GM12878 (cell line): ENCODE measurements around the gene NDRG2. TPM values are rescaled to one million over a fixed set of nuclear protein-coding genes. Genes with fewer than 3 reads are reported as not detected.
A peak's percentile ranks its signal among the peaks of the same experiment; 100 is the strongest.

Experiments used
- ATAC-seq: fragments of 200-7000 bp; cut with Tn5 transposase; 3 replicates; pipeline ENCODE4 v1.9.1; 2020; ENCODE audit warnings: mild to moderate bottlenecking, moderate library complexity
- BruUV-seq: library from RNA; stranded (reverse); fragments of 400-500 nt; replicated peaks from 2 replicates; lab custom pipeline; 2021; lab: Mats Ljungman, UMichigan
- CTCF ChIA-PET: fragments of 300-600 bp; sonication (Branson Sonifier 250); formaldehyde crosslinking; extraction: SDS; loops from one replicate; lab custom pipeline; 2021; ENCODE audit warnings: inconsistent platforms; lab: Yijun Ruan, JAX
- POLR2A ChIA-PET: fragments of 350-600 bp; formaldehyde crosslinking; extraction: SDS; loops from one replicate; lab custom pipeline; 2021; ENCODE audit warnings: inconsistent platforms; lab: Charles Lee
- RAD21 ChIA-PET: fragments of 300-600 bp; sonication (Branson Sonifier 250); formaldehyde crosslinking; loops from one replicate; lab custom pipeline; 2023; ENCODE audit warnings: antibody characterized with exemption; ENCODE audit not compliant: unreplicated experiment; lab: Charles Lee
- SMC1A ChIA-PET: fragments of 300-600 bp; sonication (Branson Sonifier 250); formaldehyde crosslinking; loops from one replicate; lab custom pipeline; 2023; ENCODE audit not compliant: unreplicated experiment, uncharacterized antibody; lab: Charles Lee
- DNase-seq: peaks from one replicate; pipeline ENCODE4 v3.0.0-alpha.2; 2011; ENCODE audit warnings: low read depth, low spot score
- FAIRE-seq: peaks from 3 replicates; lab custom pipeline; 2011; peaks lifted over from hg19 to GRCh38; lab: Jason Lieb, UNC
- H2AFZ ChIP-seq: 2 replicates; pipeline ENCODE4 v1.6.0; 2011; ENCODE audit warnings: low read depth, low read length, control low read depth; ENCODE audit not compliant: control insufficient read depth
- H3K27ac ChIP-seq: 2 replicates; pipeline ENCODE4 v1.5.1; 2011; ENCODE audit warnings: control low read depth; ENCODE audit not compliant: control insufficient read depth, insufficient read depth
- H3K27me3 ChIP-seq, 2 experiments: replicated peaks in 1 of 2; 2 replicates each; pipeline versions ENCODE4 v1.6.0 to v1.6.1; 2011; ENCODE audit warnings: low read length in 1 of 2; ENCODE audit not compliant: control insufficient read depth in 2 of 2, insufficient read depth in 2 of 2
- H3K36me3 ChIP-seq, 2 experiments: 2 replicates each; pipeline ENCODE4 v1.5.1; 2011; ENCODE audit warnings: low read length in 1 of 2; ENCODE audit not compliant: control insufficient read depth in 2 of 2, insufficient read depth in 2 of 2
- H3K4me1 ChIP-seq: 2 replicates; pipeline ENCODE4 v1.6.1; 2011; ENCODE audit warnings: mild to moderate bottlenecking, low read length, moderate library complexity, mixed read lengths; ENCODE audit not compliant: control insufficient read depth, insufficient read depth
- H3K4me2 ChIP-seq: 2 replicates; pipeline ENCODE4 v1.6.0; 2011; ENCODE audit warnings: control low read depth; ENCODE audit not compliant: control insufficient read depth, insufficient read depth
- H3K4me3 ChIP-seq: fragments of 200-600 bp; sonication (generic); 2 replicates; pipeline ENCODE4 v1.5.1; 2016
- H3K79me2 ChIP-seq: 2 replicates; pipeline ENCODE4 v1.6.0; 2011; ENCODE audit warnings: low read length; ENCODE audit not compliant: control insufficient read depth, insufficient read depth
- H3K9ac ChIP-seq: 2 replicates; pipeline ENCODE4 v1.8.0; 2011; ENCODE audit warnings: low read length, control low read depth, mixed read lengths; ENCODE audit not compliant: control insufficient read depth, insufficient read depth
- H3K9me3 ChIP-seq: replicated peaks from 3 replicates; pipeline ENCODE4 v1.5.1; 2011; ENCODE audit warnings: mild to moderate bottlenecking, low read length; ENCODE audit not compliant: control insufficient read depth, insufficient read depth
- H4K20me1 ChIP-seq: 2 replicates; pipeline ENCODE4 v1.6.0; 2011; ENCODE audit not compliant: control insufficient read depth, insufficient read depth
- ASH2L ChIP-seq: fragments of 300-600, 200-600 bp; sonication (generic); IDR thresholded peaks from 2 replicates; pipeline ENCODE4 v1.6.1; 2017; ENCODE audit warnings: low read depth, mild to moderate bottlenecking, borderline replicate concordance
- CBFB ChIP-seq: IDR thresholded peaks from 2 replicates; pipeline ENCODE4 v1.6.1; 2016; ENCODE audit warnings: antibody characterized with exemption, low read depth
- CBX5 ChIP-seq: sonication (generic); IDR thresholded peaks from 2 replicates; pipeline ENCODE4 v1.6.1; 2016; ENCODE audit warnings: low read depth, moderate library complexity, mild to moderate bottlenecking, inconsistent platforms
- IKZF1 ChIP-seq: fragments of 450-650 bp; conservative IDR thresholded peaks from 2 replicates; pipeline ENCODE4 v1.6.1; 2017; ENCODE audit warnings: antibody characterized with exemption, mild to moderate bottlenecking
- NFXL1 ChIP-seq: fragments of 450-650 bp; IDR thresholded peaks from 2 replicates; pipeline ENCODE4 v1.6.1; 2017; ENCODE audit warnings: antibody characterized with exemption, mild to moderate bottlenecking, borderline replicate concordance
- POLR2AphosphoS5 ChIP-seq: IDR thresholded peaks from 2 replicates; pipeline ENCODE4 v1.6.1; 2011; ENCODE audit warnings: mild to moderate bottlenecking, low read length, inconsistent platforms
- RELA ChIP-seq: fragments of 450-650 bp; IDR thresholded peaks from 2 replicates; pipeline ENCODE4 v1.8.0; 2014; ENCODE audit warnings: borderline replicate concordance; ENCODE audit not compliant: partially characterized antibody
- SMC3 ChIP-seq: IDR thresholded peaks from 2 replicates; pipeline ENCODE4 v1.6.1; 2011; ENCODE audit warnings: low read length, improper control_type of control experiment, borderline replicate concordance
- SREBF2 ChIP-seq: IDR thresholded peaks from 2 replicates; pipeline ENCODE4 v1.6.1; 2012; ENCODE audit warnings: mild to moderate bottlenecking, low read length
- TCF3 ChIP-seq: IDR thresholded peaks from 2 replicates; pipeline ENCODE4 v1.6.1; 2012; ENCODE audit warnings: low read depth, mild to moderate bottlenecking, low read length, borderline replicate concordance; ENCODE audit not compliant: insufficient read depth
- WGBS: methylation state at CpG from one replicate; pipeline ENCODE4 v1.1.6; 2016; ENCODE audit warnings: low lambda C conversion rate; ENCODE audit not compliant: insufficient replicate concordance, insufficient coverage; ENCODE audit errors: missing lambda C conversion rate; 5-methylcytosine and 5-hydroxymethylcytosine counted together
- in situ Hi-C: fragments of 300-500 bp; cut with MboI; formaldehyde crosslinking; loops from 9 replicates; pipeline ENCODE4 v1.14.3; 2018; ENCODE audit warnings: mixed read lengths
- intact Hi-C: fragments of 100-400 bp; cut with micrococcal nuclease; formaldehyde crosslinking; loops from one replicate; pipeline ENCODE4 v1.14.2; 2022; ENCODE audit not compliant: unreplicated experiment
- polyA plus RNA-seq, 11 experiments: library from polyadenylated mRNA; depleted of rRNA in 4 of 11; unstranded in 6 of 11; stranded (reverse) in 5 of 11; fragments of >200 nt; fragmentation: Nextera tagmentation in 4 of 11; fragmentation: Illumina TruSeq in 1 of 11; extraction: Ambion mirVana in 4 of 11; extraction: Trizol in 1 of 11; gene quantifications; 1 replicate in 1 of 11; 2 replicates in 10 of 11; pipeline versions ENCODE4 v1.2.1 to v1.2.3, GENCODE V29; 2011 to 2016; ENCODE audit warnings: inconsistent platforms in 2 of 11, missing spikeins in 2 of 11, low read depth in 1 of 11
- total RNA-seq, 4 experiments: library from RNA; depleted of rRNA in 3 of 4; stranded (reverse); fragments of >200 nt in 3 of 4; fragmentation: Illumina TruSeq in 1 of 4; extraction: Trizol in 1 of 4; gene quantifications; 2 replicates each; pipeline versions ENCODE4 v1.2.1 to v1.2.3, GENCODE V29; 2013 to 2021
- TF ChIP-seq, protein P1 (sequence below): fragments of 450-650 bp; IDR thresholded peaks from 2 replicates; pipeline ENCODE4 v1.6.1; 2017; ENCODE audit warnings: borderline replicate concordance

NDRG2 gene
- total and polyA plus RNA-seq, 10 of the 15 experiments (the other 5 are each of a cell fraction or from before 2014, with no cell fraction given) = 0.15 to 0.49 TPM; not detected in 8

DNA sequence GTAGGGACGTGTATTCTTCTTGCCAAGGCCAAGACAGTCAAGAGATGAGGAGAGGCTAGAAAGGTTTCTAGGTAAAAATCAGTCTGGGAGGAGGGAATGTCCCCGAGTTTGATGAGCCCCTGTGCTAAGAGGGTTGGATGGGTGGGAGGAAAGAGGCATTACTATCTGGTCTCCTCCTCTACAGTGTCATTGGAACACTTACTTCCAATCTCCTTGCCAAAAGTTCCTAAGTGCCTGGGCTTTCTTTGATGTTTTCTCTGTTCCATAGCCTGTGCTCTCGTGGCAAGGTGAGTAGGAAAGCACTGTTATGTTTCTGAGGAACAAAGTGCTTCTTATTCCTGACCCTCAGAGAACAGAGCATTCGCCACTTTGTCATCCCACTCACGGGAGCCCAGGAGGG lies 9.8 kb upstream of the NDRG2 start, which contains the start of gene RNASE13:
RNASE13 (minus strand) TSS at position 101 of the 400 bp plus-strand sequence. CDS start 519 bp downstream, outside the sequence.
- Histone ChIP-seq H3K4me1 (peaks cover 8% of the 10 kb centered on the region), H3K27me3 (peaks cover 0 to 9% of the 10 kb centered on the region in 2 experiments; a peak in 2 of 4 replicates), H3K9me3 (no peaks in the 10 kb centered on the region), H2AFZ (peak within 1 kb of the TSS; percentile 13), H3K27ac (no peak within 1 kb of the TSS), H4K20me1 (no peaks in the 10 kb centered on the region), H3K9ac (no peak within 1 kb of the TSS), H3K79me2 (no peaks in the 10 kb centered on the region), H3K4me2 (peak within 1 kb of the TSS; percentile 4), H3K36me3 (no peaks in the 10 kb centered on the region), H3K4me3 (no peak within 1 kb of the TSS)
- in situ Hi-C loops (no loop called here), intact Hi-C loops (no loop called here)
- TF ChIP-seq, protein P1, sequence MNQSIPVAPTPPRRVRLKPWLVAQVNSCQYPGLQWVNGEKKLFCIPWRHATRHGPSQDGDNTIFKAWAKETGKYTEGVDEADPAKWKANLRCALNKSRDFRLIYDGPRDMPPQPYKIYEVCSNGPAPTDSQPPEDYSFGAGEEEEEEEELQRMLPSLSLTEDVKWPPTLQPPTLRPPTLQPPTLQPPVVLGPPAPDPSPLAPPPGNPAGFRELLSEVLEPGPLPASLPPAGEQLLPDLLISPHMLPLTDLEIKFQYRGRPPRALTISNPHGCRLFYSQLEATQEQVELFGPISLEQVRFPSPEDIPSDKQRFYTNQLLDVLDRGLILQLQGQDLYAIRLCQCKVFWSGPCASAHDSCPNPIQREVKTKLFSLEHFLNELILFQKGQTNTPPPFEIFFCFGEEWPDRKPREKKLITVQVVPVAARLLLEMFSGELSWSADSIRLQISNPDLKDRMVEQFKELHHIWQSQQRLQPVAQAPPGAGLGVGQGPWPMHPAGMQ = no peak
- TF ChIP-seq SMC3 (no peak), SREBF2 (no peak), RELA (no peak), TCF3 (no peak), CBFB (no peak), NFXL1 (no peak), ASH2L (no peak), POLR2AphosphoS5 (no peak), CBX5 (no peak), IKZF1 (no peak)
- no TSS peak for BruUV-seq
- ChIA-PET CTCF (interaction anchor here (1.0 to 3.2 kb wide), 5 partner anchors 12 to 71 kb away, joined by 3 to 14 read pairs (median 4); no protein-coding TSS in a partner anchor), POLR2A (no interaction called here), SMC1A (no interaction called here), RAD21 (no interaction called here)
- no peak for ATAC-seq
- FAIRE-seq = no peak
- no peak for DNase-seq
- 7% methylated on average over 5 of the region's 5 CpGs for WGBS
